DMS153 (cell line): ENCODE data around the gene RAB22A.
"Not testable (repeated sequence)": the region's sequence is repeated elsewhere in the genome, so short reads cannot be mapped to it uniquely, and the experiment has no call there.

Source experiments
- DNase-seq: peaks from one replicate; lab custom pipeline; 2025; lab: John Stamatoyannopoulos, UW

RAB22A gene

GRCh38 chr20:58388882-58389323, 79.4 kb downstream of the RAB22A start, which contains the start of gene VAPB:
TSS of gene VAPB (plus strand) at chr20:58389229. CDS start at chr20:58389460, 231 bp downstream.
- DNase-seq = peak; percentile 87

- DNase-seq = no peak
These were observed 79.9 kb downstream of the RAB22A start for GRCh38 chr20:58389324-58389967.

- no peak for DNase-seq
These were observed 80.6 kb downstream of the RAB22A start for GRCh38 chr20:58389968-58390658.

- no peak for DNase-seq
These were observed 81.1 kb downstream of the RAB22A start for GRCh38 chr20:58390659-58391035.

- DNase-seq = no peak
These were observed 82.8 kb downstream of the RAB22A start for GRCh38 chr20:58392286-58392685.

- no peak for DNase-seq
These were observed 83.8 kb downstream of the RAB22A start for GRCh38 chr20:58393299-58393698.

GRCh38 chr20:58394801-58395200, 85.3 kb downstream of the RAB22A start:
- no peak for DNase-seq

GRCh38 chr20:58395604-58396003, 86.1 kb downstream of the RAB22A start:
- DNase-seq = no peak

- no peak for DNase-seq
These were observed 87.9 kb downstream of the RAB22A start for GRCh38 chr20:58397429-58397828.

- no peak for DNase-seq
These were observed 88.7 kb downstream of the RAB22A start for GRCh38 chr20:58398254-58398653.

GRCh38 chr20:58399926-58400325, 90.4 kb downstream of the RAB22A start:
- no peak for DNase-seq

GRCh38 chr20:58401162-58401561, 91.6 kb downstream of the RAB22A start:
- DNase-seq = no peak

GRCh38 chr20:58402305-58402704, 92.8 kb downstream of the RAB22A start:
- no peak for DNase-seq

- no peak for DNase-seq
These were observed 93.3 kb downstream of the RAB22A start for GRCh38 chr20:58402827-58403226.

- DNase-seq = no peak
These were observed 93.8 kb downstream of the RAB22A start for GRCh38 chr20:58403272-58403671.

GRCh38 chr20:58405504-58406291, 96.2 kb downstream of the RAB22A start:
- no peak for DNase-seq

- no peak for DNase-seq
These were observed 97.0 kb downstream of the RAB22A start for GRCh38 chr20:58406422-58407001.

- no peak for DNase-seq
These were observed 97.8 kb downstream of the RAB22A start for GRCh38 chr20:58407201-58407873.

- no peak for DNase-seq
These were observed 98.5 kb downstream of the RAB22A start for GRCh38 chr20:58407966-58408557.

GRCh38 chr20:58408603-58409246, 99.2 kb downstream of the RAB22A start:
- DNase-seq = peak; percentile 84

GRCh38 chr20:58414216-58414615, 104.7 kb downstream of the RAB22A start:
- not testable (repeated sequence) for DNase-seq
